Mesodermal cell (in vitro differentiated cells): ENCODE measurements around the gene BCL2L13.

Experiments
- H3K27ac ChIP-seq: 2 replicates; pipeline ENCODE4 v1.7.0; 2013; ENCODE audit warnings: mild to moderate bottlenecking, low read depth, low read length, moderate library complexity; ENCODE audit not compliant: severe bottlenecking
- H3K36me3 ChIP-seq: 2 replicates; pipeline ENCODE4 v1.7.1; 2013; ENCODE audit warnings: mild to moderate bottlenecking, low read length, moderate library complexity; ENCODE audit not compliant: control insufficient read depth, insufficient read depth
- H3K4me1 ChIP-seq: one replicate; pipeline ENCODE4 v1.7.1; 2013; ENCODE audit warnings: mild to moderate bottlenecking, low read length; ENCODE audit not compliant: insufficient read depth, control insufficient read depth, poor library complexity, severe bottlenecking
- H3K4me3 ChIP-seq: 2 replicates; pipeline ENCODE4 v1.7.0; 2013; ENCODE audit warnings: low read length, control low read depth, mild to moderate bottlenecking; ENCODE audit not compliant: insufficient read depth, poor library complexity, severe bottlenecking; ENCODE audit errors: extremely low read depth
- H3K9me3 ChIP-seq: 2 replicates; pipeline ENCODE4 v1.7.1; 2013; ENCODE audit warnings: mild to moderate bottlenecking, low read length, moderate library complexity; ENCODE audit not compliant: control insufficient read depth
- WGBS, 2 experiments: methylation state at CpG; one replicate each; pipeline ENCODE4 v1.1.5; 2013; ENCODE audit warnings: missing lambda C conversion rate in 2 of 2; ENCODE audit not compliant: insufficient coverage in 2 of 2; 5-methylcytosine and 5-hydroxymethylcytosine counted together

The BCL2L13 gene

GRCh38 chr22:17607891-17608521 is 30.6 kb upstream of the BCL2L13 start:
- H3K9me3 ChIP-seq = no peaks in the 10 kb centered on the region
- 96 to 100% methylated on average over 2 to 3 of the region's 4 CpGs for WGBS, 2 experiments
- H3K27ac ChIP-seq = no peak overlapping the region
- H3K4me1 ChIP-seq = no peaks in the 10 kb centered on the region
- H3K4me3 ChIP-seq = no peak overlapping the region
- H3K36me3 ChIP-seq = peaks cover 77% of the 10 kb centered on the region

DNA sequence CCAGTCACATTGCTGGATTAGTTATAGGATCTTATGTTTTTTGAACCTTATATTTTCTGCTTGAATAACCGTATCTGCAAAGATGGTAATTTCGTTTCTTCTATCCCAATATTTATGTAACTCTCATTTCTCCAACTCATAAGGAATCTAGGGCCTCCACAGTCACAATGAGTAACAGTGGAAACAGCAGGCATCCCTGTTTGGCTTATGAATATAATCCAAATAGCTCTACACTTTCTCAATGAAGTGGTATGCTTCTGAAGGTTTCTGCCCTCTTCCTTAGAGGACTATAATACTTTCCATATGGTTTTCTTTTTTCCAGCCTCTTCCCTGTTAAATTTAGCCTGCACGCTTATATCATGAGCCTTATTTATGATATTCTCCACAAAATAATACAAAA is 26.5 kb upstream of the BCL2L13 start:
- no peaks in the 10 kb centered on the region for H3K9me3 ChIP-seq
- 100% methylated on average over 1 of the region's 3 CpGs for WGBS, 2 experiments
- no peaks in the 10 kb centered on the region for H3K4me1 ChIP-seq
- no peak overlapping the region for H3K27ac ChIP-seq
- no peak overlapping the region for H3K4me3 ChIP-seq
- peaks cover 64% of the 10 kb centered on the region for H3K36me3 ChIP-seq

- Histone ChIP-seq H3K27ac (no peak overlapping the region), H3K36me3 (peaks cover 66% of the 10 kb centered on the region), H3K4me1 (no peaks in the 10 kb centered on the region), H3K4me3 (no peak overlapping the region), H3K9me3 (no peaks in the 10 kb centered on the region)
- WGBS, 2 experiments = 98 to 100% methylated on average over 2 to 5 of the region's 7 CpGs
Observed at GRCh38 chr22:17613280-17613679, 25.3 kb upstream of the BCL2L13 start.

DNA sequence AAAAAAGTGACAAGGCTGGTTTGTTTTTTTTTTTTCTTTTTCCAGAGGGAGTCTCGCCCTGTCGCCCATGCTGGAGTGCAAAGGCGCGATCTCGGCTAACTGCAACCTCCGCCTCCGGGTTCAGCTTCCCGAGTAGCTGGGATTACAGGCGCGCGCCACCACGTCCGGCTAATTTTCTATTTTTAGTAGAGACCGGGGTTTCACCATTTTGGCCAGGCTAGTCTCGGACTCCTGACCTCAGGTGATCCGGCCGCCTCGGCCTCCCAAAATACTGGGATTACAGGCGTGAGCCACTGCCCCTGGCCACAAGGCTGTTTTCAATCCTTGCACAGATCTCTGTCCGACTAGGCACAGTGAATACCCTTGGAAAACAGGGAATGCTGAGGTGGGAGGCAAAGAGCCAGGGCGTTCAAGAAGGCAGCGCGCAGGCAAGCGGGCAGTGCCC is 10.6 kb upstream of the BCL2L13 start:
- Histone ChIP-seq H3K27ac (peak overlapping the region; percentile 93), H3K4me3 (peak overlapping the region; percentile 100), H3K36me3 (peaks cover 29% of the 10 kb centered on the region), H3K4me1 (peaks cover 10% of the 10 kb centered on the region), H3K9me3 (no peaks in the 10 kb centered on the region)
- 27 to 28% methylated on average over 24 of the region's 24 CpGs for WGBS, 2 experiments

DNA sequence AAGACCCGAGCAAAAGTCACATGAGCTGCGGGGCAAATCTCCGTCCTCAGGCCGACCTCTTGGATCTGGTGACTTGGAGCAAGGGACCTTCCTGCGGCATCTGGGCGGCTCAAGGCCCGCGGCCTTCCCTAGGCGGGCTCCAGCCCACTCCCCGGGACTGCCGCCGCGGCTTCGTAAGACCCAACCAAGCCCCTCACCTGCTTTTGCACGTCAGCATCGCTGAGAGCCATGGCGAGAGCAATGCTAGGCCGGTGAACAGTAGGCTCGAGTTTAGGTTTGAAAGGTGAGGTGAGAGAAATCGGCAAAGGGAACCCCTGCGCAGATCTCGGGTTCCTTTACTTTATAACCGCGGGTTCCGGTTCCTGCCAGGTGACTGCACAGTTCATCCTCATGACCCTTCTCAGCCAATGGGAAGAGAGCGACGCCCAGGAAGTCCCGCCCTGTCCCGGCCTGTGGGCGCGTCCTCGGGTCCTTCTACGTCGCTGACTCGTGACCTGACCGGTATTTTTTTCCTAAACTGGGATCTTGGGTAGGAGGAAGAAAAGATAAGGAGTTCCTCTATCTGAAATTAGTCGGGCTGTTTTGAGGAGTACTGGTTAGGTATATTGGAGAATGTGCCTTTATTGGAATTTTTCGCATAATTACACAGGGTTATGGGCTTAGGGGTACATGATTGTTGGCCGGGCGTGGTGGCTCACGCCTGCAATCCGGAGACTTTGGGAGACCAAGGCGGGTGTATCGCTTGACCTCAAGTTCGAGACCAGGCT is 10.0 kb upstream of the BCL2L13 start, which contains the start of gene ATP6V1E1:
Gene ATP6V1E1 (minus strand): TSS at position 344 of the 767 bp plus-strand sequence. CDS start 114 bp downstream, at position 230.
- Histone ChIP-seq H3K27ac (peak within 1 kb of the TSS; percentile 93), H3K4me3 (peak within 1 kb of the TSS; percentile 100), H3K9me3 (no peaks in the 10 kb centered on the region), H3K4me1 (peaks cover 15% of the 10 kb centered on the region), H3K36me3 (peaks cover 23% of the 10 kb centered on the region)
- WGBS, 2 experiments = 0 to 1% methylated on average over 35 of the region's 45 CpGs

GRCh38 chr22:17629173-17629489 is 9.4 kb upstream of the BCL2L13 start:
- Histone ChIP-seq H3K36me3 (peaks cover 18% of the 10 kb centered on the region), H3K27ac (peak overlapping the region; percentile 93), H3K9me3 (no peaks in the 10 kb centered on the region), H3K4me1 (peaks cover 21% of the 10 kb centered on the region), H3K4me3 (peak overlapping the region; percentile 100)
- WGBS, 2 experiments = no CpG with 5 or more reads among the region's 1 CpG

GRCh38 chr22:17629641-17630040 is 8.9 kb upstream of the BCL2L13 start:
- Histone ChIP-seq H3K4me1 (peaks cover 21% of the 10 kb centered on the region), H3K9me3 (no peaks in the 10 kb centered on the region), H3K4me3 (peak overlapping the region; percentile 100), H3K27ac (no peak overlapping the region), H3K36me3 (peaks cover 13% of the 10 kb centered on the region)
- WGBS, 2 experiments = 92% methylated on average over 4 of the region's 7 CpGs; no CpG with 5 or more reads in 1 of the 2 experiments

DNA sequence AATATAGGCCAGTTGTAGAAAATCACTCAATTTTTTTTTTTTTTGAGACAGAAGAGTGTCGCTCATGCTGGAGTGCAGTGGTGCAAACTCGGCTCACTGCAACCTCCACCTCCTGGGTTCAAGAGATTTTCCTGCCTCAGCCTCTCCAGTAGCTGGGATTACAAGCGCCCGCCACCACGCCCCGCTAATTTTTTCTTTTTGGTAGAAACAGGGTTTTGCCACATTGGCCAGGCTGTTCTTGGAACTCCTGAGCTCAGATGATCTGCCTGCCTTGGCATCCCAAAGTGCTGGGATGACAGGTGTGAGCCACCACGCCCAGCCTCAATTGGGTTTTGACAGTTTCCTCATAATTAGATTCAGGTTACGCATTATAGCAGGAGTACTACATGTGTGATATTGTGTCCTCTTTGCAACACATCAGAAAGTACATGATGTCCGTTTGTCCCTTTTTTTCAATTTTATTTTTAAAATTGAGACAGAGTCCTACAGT is 7.4 kb upstream of the BCL2L13 start:
- H3K4me1 ChIP-seq = peaks cover 21% of the 10 kb centered on the region
- H3K9me3 ChIP-seq = no peaks in the 10 kb centered on the region
- peaks cover 5% of the 10 kb centered on the region for H3K36me3 ChIP-seq
- H3K4me3 ChIP-seq = no peak overlapping the region
- WGBS, 2 experiments = 97 to 98% methylated on average over 6 to 7 of the region's 9 CpGs
- no peak overlapping the region for H3K27ac ChIP-seq

DNA sequence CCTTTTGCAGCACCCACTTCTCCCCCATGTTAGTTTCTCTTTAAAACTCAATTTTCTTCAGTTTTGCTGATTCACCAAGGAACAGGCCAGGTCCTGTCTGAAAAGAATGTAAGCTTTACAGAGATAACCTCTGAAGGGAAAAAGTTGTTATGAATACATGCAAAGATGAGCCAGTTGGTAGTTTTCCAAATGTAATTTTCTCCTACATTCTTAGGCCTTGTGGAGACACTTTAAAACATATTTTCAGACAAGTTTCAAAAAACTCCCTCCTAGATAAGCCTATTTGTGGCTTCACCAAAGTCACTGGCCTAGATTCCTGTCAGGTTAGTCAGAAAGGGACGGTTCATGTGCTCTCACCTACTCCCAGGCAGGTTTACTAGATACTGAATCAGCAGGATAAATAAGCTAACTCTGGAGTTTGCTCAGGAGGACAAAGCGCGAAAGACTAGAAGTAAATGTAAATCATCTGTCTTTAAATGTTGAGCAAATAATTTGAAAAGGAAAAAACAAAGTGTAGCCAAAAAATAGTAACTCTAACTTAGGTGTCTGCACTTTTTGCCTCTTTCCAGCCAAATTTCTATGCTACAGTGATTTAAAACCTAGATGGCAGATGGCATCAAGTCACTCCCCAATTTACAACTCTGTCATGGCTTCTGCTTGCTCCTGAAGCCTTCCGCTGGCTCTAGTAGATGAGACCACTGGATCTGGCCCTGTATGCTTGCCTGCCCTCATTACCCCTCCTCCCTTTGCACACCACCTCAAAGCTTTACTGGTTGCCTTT is 5.2 kb upstream of the BCL2L13 start:
- H3K36me3 ChIP-seq = no peaks in the 10 kb centered on the region
- no peak overlapping the region for H3K4me3 ChIP-seq
- WGBS, 2 experiments = 75 to 80% methylated on average over 2 to 3 of the region's 4 CpGs
- H3K4me1 ChIP-seq = peaks cover 29% of the 10 kb centered on the region
- H3K9me3 ChIP-seq = no peaks in the 10 kb centered on the region
- H3K27ac ChIP-seq = peak overlapping the region; percentile 87

GRCh38 chr22:17633998-17634323 is 4.6 kb upstream of the BCL2L13 start:
- Histone ChIP-seq H3K27ac (peak overlapping the region; percentile 87), H3K4me1 (peaks cover 29% of the 10 kb centered on the region), H3K4me3 (no peak overlapping the region), H3K9me3 (no peaks in the 10 kb centered on the region), H3K36me3 (no peaks in the 10 kb centered on the region)
- 94 to 100% methylated on average over 1 to 3 of the region's 3 CpGs for WGBS, 2 experiments
